ENCODE measurements around the gene FBN1.
A peak's percentile ranks its signal among the peaks of the same experiment; 100 is the strongest.

The FBN1 gene

DNA sequence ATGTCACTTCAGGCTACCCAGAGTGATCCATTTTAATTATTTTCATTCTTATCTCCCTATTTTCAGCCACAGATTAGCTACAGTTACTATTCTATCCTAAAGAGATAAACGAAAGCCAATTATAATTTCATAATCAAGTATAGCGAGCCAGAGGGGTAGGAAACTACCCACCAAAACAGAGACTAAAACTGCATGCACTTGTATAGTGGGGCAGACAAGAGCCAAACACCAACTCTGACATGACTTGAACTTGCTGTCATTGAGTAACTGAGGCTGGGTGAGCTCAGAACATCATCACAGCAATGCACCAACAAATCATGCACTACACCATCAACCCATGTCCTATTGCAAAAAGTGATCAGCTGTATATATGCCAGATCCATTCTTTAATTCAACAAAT is 64.8 kb downstream of the FBN1 start:
- DNase-seq (ENCODE audit: low read depth): no peak

DNA sequence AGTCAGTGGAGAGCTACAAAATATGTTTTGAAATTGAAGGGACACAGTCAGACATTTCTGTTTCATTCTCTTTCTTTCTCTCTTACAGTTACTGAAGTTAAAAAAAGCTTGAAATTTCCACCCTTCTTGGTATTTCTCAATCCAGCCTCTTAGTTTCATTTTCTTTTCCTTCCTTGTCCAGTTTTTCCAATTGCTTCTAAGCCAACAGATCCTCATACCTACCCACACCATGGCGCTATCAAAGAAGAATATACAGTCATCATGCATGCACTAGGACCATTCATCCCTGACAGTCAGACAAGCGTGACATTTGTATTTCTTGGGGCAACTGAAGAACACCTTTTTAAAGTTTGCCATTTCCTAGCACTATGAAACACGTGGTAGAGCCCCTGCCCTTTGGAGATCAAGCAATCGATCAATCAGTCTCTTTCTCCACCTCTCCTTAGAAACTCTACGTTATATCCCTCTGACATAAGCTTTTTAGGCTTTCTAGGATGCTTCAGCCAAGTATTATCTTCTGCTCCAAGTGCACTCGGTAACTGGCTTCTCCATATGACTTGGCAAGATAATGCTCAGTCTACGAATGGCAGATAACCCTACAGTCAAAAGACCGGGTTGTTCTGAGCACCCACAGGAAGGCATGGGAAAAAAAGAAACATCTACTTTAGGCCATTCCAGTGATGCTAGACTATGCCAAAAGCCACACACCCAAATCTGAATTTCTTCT is 65.4 kb downstream of the FBN1 start:
- DNase-seq (ENCODE audit: low read depth): peak; percentile 24

- DNase-seq (ENCODE audit: low read depth): peak; percentile 26
Observed at GRCh38 chr15:48578965-48579364, 66.5 kb downstream of the FBN1 start.

- DNase-seq (ENCODE audit: low read depth): peak; percentile 82
Observed at GRCh38 chr15:48577469-48577868, 68.0 kb downstream of the FBN1 start.

DNA sequence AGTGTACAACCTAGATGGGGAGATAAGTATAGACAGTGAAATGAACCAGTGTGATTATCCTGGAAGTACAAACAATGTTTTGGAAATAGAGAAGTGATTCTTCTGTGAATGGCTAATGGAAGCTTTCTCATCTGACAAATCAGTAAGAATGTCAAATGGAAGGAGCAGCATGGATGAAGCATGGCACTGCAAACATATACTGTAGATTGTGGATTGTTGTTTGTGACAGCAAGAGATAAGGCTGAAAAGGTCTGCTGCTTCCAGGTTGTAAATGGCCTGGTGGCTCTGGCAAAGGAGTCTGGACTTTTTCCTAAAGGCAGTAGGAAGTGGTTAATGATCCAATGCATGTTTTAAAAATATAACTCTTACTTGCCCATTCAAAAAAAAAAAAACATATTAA is 71.3 kb downstream of the FBN1 start:
- no peak for DNase-seq (ENCODE audit: low read depth)

DNA sequence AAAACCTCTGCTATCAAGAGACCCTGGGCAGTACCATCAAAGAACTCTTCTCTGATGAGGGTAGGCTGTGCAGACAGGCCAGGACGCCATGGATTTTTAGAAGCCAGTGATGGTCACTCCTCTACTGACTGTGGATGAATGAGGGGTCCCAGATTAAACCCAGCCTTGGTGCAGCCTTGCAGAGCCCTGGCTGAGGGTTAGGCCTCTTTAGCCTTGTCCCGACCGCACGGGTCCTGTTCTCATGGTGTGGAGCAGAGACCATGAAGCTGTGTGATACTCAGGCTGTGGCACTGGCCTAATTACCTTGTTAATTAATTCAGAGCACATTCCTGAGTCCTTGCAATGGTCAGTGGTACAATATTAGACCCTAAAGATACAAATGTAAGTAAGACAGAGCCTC is 71.7 kb downstream of the FBN1 start:
- no peak for DNase-seq (ENCODE audit: low read depth)

DNA sequence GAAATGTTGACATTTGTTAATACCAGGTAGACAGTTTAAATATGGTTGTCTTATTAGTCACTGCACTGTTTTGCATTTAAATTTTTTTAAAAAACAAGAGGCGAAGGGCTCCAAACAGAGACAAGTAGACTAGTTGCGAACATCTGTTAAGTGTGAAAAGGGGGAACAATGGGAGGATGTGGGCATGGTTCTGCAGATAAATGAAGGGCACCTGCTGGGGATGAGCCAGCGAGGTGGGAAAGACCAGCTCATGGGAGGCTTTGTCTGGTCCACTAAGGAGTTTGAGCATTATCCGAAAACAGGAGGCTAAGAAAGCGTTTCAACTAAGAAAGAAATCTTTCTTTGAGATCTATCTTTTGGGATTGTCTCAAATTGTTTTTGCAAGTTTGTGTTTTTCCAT is 72.7 kb downstream of the FBN1 start:
- no peak for DNase-seq (ENCODE audit: low read depth)

DNA sequence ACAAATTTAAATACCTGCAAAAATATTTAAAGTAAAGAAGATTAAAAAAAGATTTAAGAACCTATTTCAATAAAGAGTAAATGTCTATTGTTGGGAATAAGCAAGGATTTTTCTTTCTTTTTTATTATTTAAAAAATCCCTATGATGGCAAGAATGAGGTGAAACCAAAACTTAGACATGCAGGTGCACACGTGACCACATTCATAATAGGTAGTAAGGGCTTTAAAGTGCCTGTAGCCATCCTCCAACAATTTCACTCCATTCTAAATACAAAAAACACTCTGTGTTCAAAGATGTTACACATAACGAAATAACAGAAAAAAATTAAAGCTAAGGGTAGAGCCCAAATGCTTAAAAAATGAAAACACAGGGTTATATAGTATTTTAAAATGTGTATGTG is 74.0 kb downstream of the FBN1 start:
- DNase-seq (ENCODE audit: low read depth): no peak

- no peak for DNase-seq (ENCODE audit: low read depth)
Observed at GRCh38 chr15:48570822-48571221, 74.7 kb downstream of the FBN1 start.

GRCh38 chr15:48569591-48570302 is 75.8 kb downstream of the FBN1 start:
- no peak for DNase-seq (ENCODE audit: low read depth)

- peak; percentile 38 for DNase-seq (ENCODE audit: low read depth)
Observed at GRCh38 chr15:48566668-48567067, 78.8 kb downstream of the FBN1 start.

DNA sequence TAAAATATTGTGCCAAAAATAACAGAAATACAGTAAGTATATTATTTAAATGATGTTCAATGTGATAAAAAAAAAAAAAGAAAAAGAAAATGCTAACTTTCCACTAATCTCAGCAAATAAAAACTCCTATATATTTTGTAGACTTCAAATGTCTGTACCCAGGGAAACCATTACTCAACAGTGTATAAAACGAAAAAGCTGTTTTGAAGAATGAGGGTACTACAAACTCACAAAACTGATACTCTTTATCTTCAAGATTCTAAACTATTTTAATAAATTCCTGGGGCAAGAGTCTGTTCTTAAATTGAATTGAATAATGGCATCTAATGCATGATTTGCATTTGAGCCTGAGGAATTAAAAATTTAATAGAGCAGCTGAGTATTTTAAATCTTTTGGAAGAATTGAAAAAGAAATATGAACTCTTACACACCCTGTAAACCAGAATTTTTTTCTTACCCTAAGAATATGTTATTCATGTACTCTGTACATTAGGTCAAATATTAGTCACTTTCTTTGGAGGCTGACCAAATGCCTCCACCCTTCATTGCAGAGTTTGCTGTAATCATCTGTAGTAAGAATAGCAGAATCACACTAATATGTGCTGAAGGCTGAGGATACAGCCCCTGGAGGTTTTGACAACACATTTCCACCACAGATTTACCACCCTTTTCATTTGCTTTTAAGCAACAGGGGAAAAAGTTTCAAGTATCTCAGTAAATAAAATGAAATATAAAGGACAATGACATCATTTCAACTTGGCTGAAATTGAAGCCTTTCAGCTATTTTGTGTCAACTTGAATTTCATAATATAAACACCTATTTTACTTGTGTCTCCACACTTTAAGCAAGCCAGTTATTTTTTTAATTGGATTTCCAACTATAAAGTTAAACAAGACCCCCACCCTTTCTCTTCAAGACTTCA is 79.7 kb downstream of the FBN1 start:
- peak; percentile 95 for DNase-seq (ENCODE audit: low read depth)

- no peak for DNase-seq (ENCODE audit: low read depth)
Observed at GRCh38 chr15:48564690-48565089, 80.8 kb downstream of the FBN1 start.

DNA sequence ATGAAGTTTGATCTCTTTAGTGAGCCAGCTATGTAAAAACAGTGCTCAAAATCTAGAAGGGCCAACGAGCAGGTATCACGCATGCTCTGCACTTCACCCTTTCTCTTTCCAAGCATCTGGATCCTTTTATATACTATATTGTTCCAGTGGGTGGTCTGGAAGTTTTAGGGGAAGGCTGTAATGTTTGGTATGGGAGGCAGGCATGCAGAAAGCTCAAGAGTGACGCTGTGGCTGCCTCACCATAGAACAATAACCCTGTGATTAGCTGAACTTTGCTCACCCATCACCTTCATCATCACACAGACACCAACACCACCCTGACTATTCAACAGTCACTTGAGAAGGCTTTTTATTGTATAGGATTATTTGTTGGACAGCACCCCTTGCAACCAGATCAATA is 81.6 kb downstream of the FBN1 start:
- no peak for DNase-seq (ENCODE audit: low read depth)

DNA sequence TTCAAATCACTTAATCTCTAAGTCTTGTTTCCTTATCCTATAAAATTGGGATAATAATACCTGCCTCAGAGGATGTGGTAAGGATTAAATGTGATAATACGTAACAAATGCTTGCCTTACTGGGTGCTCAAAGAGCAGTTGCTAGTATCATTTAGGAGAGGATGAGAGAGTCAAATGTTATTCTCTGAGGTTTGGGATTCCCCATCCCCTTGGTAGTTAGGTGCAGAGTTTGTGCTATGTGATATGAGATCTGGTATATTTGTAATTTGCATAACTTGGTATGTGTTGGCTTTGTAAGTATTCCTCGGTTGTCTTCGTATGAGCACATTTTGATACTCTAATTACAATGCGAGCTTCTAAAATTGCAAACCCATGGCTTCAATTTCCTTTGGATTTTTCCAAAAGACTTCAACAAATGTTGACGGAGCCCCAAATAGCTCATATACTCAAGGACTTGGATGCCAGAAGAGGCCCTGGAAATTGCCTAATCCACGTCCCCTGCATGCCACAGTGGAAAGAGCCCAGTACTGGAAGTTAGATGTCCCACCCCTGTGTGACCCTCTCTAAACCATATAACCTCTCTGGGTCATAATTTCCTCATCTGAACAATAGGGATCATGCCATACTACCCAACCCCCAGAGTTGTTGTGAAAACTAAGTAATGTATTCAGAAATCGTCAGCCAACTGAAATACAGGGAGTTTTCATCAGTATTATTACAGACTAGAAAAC is 85.0 kb downstream of the FBN1 start:
- peak; percentile 96 for DNase-seq (ENCODE audit: low read depth)

DNA sequence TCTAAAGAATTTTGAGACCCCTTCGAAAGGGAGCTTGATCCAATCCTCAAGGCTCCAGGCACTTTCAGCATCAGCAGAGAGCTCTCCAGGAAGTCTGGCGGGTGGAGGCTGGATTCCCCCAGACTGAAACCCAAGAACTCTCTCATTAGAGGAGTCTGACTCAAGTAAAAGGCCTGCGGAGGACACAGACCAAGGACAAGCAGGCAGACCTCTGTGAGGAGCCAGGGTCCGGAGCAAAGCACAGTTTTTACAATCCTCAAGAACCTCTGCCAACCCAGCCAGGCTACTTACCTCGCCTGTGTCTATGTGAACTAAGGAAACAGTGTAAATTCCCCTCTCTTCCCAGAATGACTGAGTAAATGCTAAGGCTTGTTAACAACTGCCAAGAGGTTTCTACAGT is 86.2 kb downstream of the FBN1 start:
- DNase-seq (ENCODE audit: low read depth): peak; percentile 78

- no peak for DNase-seq (ENCODE audit: low read depth)
Observed at GRCh38 chr15:48558226-48558625, 87.3 kb downstream of the FBN1 start.

DNA sequence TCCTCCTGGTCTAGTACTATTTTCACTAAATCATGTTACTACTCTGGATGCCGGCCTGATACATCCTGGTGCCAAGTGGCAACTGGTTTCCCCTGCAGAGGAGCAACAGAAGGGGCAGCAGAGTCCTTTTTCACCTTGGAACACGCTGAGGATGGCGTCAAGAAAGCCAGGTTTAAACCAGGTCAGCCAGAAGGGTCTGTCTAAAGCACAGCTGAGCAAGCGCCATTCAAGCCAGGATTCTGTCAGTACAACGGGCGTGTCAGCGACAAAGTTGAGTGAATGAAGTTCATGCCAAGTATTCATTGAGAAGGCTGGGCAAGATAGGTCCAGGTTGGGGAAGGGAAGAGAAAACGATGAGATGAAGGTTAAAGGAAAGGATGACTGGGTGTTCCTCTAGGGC is 88.2 kb downstream of the FBN1 start:
- DNase-seq (ENCODE audit: low read depth): no peak

GRCh38 chr15:48556159-48556897 is 89.2 kb downstream of the FBN1 start:
- no peak for DNase-seq (ENCODE audit: low read depth)

DNA sequence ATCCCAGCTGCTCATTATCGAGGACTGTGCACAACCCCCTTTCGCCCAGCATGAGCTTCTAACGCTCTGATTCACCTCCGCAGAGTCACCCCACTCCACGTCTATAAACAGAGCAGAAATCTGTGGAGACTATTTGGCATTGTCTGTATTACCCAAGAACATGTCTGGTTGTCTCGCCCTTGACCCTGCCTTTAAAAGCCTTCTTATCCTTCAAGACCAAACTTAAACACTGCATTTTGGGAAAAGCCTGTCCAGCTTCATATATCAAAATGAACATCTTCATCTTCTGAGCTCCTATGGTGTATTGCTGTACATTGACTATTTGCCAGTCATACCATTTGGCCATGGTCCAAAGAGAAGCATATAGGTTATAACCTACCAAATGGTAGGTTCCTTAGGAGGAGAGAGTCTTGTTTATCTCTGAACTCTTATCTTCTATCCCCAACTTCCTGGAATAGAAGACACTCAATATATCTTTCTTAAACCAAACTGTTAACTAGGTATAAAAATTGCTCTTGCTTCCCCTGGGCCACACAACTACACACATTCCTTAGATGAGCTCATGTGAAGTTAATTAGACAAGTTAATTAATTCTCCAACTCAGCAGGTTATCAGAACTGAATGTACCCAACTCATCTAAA is 90.1 kb downstream of the FBN1 start:
- DNase-seq (ENCODE audit: low read depth): peak; percentile 57

GRCh38 chr15:48554112-48554511 is 91.4 kb downstream of the FBN1 start:
- no peak for DNase-seq (ENCODE audit: low read depth)
